Spleen (tissue), 7 donors: ENCODE measurements around the gene BLOC1S1.

Source experiments
- CTCF ChIP-seq, 11 experiments: fragments of 200-600 bp in 7 of 11; fragments of 450-650 bp in 4 of 11; sonication (generic) in 4 of 11; IDR thresholded peaks in 8 of 11; conservative IDR thresholded peaks in 3 of 11; 1 replicate in 7 of 11; 2 replicates in 4 of 11; pipeline versions ENCODE4 v1.4.0 to v1.8.0; 2016 to 2021; ENCODE audit warnings: antibody characterized with exemption in 11 of 11, inconsistent platforms in 4 of 11, mild to moderate bottlenecking in 1 of 11
- POLR2A ChIP-seq, 3 donors: fragments of 450-650 bp; IDR thresholded peaks; one replicate each; pipeline ENCODE4 v1.5.1; 2017; ENCODE audit warnings: antibody characterized with exemption in 3 of 3, mild to moderate bottlenecking in 1 of 3
- POLR2AphosphoS5 ChIP-seq, 3 donors: sonication (generic); formaldehyde crosslinking; IDR thresholded peaks; one replicate each; pipeline ENCODE4 v1.5.1; 2017; ENCODE audit warnings: antibody characterized with exemption in 3 of 3
- donor health status: DM: no; HTN: no; CAD: no; lungs with moderate emphysema.
- donor health status: DM: no; HTN: no; CAD: no.
- donor health status: DM: no; HTN: no; CAD: no.

- TF ChIP-seq CTCF (IDR thresholded peaks at IDR 0.05 in 8 of 11, conservative IDR thresholded peaks at IDR 0.05 in 3 of 11) (no peak), POLR2AphosphoS5 (IDR thresholded peaks at IDR 0.05) (no peak), POLR2A (IDR thresholded peaks at IDR 0.05) (no peak)
These were observed 7.1 kb upstream of the BLOC1S1 start for GRCh38 chr12:55708695-55709233.
